Measurements from ENCODE around the gene VARS2.

The VARS2 gene

DNA sequence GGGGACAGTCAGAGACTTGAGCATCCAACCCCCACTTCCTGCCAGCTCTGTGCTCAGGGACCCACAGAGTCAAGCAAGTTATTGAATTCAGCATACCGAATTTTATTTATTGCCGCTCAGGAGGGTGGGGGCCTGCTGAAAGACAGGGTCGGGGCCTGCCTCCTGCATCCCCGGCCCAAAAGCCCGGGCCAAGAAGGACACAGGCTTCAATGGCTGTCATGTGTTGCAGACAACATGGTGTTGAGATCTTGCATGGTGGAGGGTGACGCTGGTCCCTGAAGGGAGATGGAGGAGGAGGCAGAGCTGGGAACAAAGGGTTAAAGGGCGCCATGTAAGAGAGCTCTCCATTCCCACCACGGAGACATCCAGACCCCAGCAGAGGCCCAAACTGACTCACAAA is 17.2 kb downstream of the VARS2 start:
- no peak for DNase-seq

DNA sequence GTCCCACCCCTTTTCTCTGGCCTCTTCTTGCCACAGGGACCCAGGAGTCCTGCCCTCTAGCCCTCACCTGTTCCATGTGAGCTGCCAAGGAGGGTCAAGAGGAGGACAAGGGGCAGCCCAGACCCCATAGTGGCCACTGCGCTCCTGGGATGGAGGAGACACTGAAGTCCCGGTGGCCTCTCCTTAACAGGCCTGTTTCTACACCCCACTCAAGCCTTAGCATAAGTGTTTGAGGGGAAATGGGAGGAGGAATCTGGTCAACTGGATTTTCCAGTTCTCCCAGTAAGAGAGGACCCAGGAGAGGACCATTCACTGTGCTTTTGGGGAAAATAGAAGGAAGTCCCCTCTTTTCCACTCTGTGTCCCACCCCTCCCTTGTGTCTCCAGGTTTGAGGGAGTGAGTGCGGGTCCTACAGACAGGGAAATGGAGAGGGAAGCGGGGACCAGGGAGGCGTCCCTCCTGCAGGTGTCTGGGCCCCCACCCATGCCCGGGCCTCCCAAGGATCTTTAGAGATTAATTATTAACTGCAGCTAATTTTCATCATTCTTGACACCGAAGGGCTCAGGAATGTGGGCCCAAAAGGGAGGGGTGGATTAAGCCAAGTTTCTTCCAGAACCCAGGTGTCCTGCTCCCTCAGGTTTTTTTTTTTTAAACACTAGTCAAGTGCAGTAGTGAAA is 18.1 kb downstream of the VARS2 start, which contains the start of gene SFTA2:
TSS of gene SFTA2 (minus strand) at position 202 of the 677 bp plus-strand sequence. CDS start at position 128, 74 bp downstream.
- no peak for DNase-seq

DNA sequence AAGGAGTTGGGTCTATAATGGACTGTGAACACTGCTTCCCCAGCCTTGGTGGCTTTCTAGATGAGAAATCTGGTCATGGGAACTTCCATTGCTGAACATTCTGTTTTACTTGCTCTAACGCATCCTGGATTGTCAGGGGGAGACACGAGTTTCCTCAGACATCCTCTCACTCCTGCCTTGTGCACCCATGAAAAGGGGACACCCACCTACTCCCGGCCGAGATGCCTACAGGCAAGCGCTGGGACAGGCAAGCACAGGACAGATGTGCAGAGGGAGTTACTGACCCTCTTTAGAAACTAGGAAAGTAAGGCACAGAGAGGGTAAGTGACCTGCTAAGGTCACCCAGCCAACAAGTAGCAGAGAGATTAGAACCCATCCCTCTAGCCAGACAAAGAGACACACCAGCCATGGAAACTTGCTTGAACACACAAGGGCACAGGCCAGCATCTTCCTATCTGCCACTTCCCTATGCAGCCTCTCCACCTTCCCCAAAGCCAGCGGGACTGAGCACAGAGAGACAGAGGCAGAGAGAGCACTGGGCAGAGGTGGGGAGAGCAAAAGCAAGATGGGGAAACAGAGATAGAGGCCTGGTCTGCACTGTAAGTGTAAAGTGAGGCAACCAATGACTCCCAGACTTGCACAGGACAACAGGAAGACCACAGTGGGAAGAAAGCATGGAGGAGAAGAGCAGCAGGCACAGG is 18.8 kb downstream of the VARS2 start:
- DNase-seq: no peak

DNA sequence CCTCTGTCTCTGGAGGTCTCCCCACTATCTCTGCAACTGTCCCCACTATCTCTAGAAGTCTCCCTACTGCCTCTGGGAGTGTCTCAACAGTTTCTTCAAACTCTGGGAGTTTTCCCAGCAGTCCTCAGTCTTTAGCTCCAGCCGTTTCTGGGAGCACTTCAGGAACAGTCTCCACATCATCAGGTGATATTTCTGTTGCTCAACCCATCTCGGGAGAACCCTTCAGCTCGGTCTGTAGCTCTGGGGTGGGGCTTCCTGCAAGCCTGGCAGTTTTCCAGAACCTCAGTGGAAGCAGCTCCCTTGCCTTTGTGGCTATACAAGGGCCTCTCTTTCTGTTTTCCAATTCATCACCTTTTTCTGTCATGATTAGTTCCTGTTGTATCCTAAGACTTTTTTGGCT is 21.0 kb downstream of the VARS2 start:
- DNase-seq: no peak

DNA sequence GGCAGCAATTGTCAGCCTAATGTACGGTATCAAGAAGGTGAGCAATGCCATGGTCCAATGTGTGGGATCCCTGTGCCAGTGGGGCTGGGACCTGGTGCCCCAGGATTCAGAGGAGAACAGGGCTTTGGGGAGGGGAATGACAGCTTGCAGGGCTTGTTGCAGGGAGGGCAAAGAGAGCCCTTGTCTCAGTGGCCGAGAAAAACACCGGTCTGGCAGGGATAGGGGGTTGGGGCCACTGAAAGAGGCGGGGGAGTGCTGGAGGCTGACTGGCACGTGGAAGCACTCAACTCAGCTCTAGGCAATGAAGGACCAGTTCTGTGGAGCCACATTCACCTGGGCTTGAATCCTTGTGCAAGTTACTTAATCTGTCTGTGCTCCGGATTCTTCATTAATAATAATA is 23.2 kb downstream of the VARS2 start:
- DNase-seq: no peak

DNA sequence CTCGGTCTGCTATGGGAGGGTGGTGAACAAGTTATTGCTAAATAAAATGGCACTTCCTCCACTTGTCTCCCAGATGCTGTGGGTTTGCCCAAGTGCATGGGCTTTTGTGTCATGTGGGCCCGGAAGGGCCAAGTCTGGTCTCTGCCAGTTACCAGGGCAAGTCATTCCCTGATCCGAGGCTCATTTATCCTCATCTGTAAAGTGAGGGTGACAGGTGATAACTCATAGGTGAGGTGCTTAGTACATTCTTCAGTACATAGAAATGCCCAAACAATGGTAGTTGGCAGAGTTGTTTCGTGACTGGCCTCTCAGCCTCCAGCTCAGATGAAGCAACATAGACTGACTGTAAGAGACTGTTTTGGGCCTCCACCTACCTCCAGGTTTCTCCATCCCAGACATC is 24.7 kb downstream of the VARS2 start:
- no peak for DNase-seq

DNA sequence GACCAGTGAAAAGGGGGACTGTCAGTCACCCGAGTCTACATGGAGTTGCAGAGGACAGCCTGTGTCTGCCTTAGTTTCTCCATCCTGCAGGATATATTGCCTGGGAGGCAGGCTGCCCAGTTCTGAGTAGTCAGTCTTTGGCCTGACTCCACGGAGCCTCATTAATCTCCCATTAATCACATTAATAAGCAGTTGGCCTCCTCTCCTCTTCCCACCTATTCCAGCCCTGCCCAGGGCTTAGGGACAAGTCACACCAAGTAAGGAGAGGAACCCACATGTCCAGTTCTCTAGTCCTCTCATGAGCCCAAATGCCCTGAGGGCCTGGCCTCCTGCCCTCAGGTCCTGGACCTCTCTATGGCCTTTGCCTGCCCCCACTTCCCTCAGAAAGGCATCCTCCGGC is 25.4 kb downstream of the VARS2 start:
- DNase-seq: no peak

DNA sequence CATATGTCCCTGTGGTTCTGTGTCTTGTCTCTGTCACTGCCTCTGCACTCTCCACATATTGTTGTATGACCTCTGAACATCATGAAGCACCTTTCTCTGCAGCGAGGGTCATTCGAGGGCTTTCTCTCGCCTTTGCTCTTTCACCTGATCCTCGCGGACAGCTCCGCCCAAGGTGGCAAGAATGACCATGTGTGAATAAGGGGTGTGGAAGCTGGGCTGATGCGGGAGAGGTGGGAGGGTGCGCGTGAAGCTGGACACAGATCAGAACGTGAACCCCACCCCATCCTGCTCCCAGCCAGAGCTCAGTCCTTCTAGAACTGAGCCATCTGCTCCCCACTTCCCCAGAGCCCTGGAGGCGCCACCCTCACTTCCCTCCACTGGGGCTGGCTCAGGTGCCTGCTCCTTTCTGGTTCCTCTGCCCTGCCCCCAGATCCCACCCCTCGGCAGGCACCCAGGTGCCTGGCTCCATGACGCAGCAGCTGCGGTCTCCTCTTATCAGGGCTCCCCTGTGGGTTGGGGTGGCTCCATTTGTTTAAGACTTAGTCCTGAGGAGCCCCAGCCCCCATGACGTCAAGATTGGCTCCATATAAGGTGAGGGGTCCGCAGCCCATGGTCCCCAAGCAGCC is 26.4 kb downstream of the VARS2 start, which contains the start of gene MUCL3:
TSS of gene MUCL3 (plus strand) at position 613 of the 626 bp plus-strand sequence. CDS start 27 bp downstream, outside the sequence.
- no peak for DNase-seq

DNA sequence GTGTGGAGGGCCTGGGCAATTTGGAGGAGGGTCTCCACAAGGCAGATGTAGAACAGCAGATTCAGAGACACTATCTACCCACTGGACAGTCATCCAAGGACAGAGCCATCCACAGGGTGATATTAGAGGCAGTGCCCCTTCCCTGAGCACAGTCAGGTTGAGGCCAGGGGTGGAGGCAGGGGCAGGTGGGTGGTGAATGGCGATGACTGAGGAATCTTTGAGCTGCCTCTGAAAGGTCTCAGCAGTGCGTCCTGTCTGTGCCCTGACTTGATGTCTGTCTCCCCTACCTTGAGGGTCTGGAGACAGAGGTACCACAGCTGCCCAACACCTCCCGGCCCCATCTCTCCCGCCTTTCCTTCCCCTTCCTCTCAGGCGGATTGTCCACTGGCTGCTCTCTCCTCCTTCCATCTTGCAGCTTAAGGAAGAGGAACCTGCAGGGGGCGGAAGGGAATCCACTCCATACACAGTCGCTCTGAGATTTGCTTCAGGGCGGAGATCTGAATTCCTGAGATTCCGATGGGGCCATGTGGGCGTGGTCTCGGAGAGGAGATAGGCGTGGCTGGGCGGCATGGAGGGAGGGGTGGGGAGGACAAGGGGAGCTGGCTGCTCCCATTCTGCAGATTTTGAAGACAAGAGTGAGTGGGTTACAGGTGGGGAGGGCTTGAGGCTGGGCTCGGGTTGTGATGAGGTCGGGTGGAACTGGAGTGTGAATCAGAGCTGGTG is 28.5 kb downstream of the VARS2 start:
- peak; percentile 17 to 55 for DNase-seq

DNA sequence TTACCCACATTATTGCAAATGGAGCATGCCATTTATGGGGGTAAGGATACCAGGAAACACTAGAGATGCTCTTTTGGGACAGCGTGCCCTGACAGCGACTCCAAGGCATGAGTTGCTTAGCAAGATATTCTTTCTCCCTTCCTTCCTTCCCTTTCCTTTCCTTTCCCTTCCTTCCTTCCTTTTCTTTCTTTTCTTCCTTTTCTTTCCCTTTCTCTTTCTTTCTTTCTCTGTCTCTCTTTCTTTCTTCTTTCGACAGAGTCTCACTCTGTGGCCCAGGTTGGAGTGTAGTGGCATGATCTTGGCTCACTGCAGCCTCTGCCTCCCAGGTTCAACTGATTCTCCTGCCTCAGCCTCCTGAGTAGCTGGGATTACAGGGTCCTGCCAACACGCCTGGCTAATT is 30.0 kb downstream of the VARS2 start:
- no peak for DNase-seq

DNA sequence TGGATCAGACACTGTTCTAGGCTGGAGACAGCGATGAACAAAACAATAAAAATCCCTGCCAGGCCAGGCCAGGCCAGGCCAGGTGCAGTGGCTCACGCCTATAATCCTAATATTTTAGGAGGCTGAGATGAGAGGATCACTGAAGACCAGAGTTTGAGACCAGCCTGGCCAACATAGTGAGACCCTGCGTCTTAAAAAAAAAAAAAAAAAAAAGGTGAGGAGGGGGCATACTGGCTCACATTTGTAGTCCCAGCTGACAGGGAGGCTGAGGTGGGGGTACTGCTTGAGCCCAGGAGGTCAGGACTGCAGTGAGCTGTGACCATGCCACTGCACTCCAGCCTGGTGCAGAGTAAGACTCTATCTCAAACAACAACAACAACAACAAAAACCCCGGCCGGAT is 31.2 kb downstream of the VARS2 start:
- DNase-seq: no peak

DNA sequence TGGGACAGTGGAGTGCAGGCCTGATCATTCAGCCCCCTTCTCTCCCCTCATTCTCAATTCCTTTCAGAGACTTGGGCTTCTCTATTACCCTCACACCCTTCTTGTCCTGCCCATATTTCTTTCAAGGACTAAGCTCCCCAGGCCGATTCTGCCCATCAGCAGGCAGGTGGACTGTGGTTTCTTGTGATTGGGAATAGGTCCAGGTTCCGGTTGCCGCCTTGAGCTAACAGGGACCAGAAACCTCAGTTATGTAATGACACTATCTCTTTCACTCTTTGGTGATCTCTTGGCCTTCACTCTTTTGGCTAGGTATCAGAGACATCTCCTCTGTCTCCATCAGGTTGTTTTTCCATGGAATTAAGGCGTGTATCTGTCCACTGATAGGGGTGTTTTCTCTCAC is 33.2 kb downstream of the VARS2 start:
- no peak for DNase-seq

DNA sequence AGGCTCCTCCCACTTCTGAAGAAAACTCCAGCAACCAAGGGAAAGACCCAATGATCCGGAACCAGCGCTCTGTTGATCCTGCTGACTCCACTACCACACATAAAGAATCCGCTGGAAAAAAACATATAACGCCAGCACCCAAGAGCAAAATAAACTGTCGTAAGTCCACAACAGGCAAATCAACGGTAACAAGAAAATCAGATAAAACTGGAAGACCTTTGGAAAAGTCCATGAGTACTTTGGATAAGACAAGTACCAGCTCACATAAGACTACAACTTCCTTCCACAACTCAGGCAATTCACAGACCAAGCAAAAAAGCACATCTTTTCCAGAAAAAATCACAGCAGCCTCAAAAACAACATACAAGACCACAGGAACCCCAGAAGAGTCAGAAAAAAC is 34.8 kb downstream of the VARS2 start:
- no peak for DNase-seq

DNA sequence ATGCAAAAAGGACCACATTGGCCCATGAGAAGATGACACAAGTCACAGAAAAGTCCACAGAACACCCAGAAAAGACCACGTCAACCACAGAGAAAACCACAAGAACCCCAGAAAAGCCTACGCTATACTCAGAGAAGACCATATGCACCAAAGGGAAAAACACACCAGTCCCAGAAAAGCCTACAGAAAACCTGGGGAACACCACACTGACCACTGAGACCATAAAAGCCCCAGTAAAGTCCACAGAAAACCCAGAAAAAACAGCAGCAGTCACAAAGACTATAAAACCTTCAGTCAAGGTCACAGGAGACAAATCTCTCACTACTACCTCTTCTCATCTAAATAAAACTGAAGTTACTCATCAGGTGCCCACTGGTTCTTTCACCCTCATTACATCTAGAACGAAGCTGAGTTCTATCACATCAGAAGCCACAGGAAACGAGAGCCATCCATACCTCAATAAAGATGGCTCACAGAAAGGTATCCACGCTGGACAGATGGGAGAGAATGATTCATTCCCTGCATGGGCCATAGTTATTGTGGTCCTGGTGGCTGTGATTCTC is 38.0 kb downstream of the VARS2 start:
- no peak for DNase-seq

DNA sequence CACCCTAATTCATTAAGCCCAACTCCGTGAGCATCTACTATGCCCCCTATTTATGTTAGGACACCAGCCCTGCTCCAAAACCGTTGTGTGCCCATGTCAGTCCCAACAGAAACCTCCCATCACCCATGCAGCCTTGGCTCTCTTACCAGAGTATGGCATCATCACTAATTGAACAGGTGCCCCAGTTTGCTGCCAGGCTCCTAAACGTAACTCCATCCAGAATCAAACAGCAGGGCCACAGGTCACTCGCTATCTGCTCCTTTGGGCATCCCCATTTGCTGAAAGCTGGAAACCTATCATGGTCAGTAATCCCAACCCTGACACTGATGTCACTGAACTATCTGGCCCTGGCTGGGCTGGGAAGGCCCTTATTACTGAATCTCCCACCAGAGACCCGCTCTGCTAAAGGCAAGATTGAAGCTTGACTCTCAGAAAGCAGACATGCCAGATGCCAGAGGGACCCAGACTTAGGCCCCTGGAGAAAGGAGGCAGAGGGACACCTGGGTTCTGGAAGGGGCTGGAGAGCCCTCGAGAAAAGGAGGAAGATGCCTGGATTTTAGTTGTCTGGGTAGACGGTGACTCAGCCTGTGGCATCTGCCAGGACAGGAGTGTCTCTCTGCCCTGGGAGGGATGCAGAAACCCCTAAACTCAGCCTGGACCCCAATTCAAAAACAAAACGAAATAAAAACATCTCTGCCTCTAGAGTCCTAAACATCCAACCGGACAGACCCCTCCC is 40.8 kb downstream of the VARS2 start:
- no peak for DNase-seq

DNA sequence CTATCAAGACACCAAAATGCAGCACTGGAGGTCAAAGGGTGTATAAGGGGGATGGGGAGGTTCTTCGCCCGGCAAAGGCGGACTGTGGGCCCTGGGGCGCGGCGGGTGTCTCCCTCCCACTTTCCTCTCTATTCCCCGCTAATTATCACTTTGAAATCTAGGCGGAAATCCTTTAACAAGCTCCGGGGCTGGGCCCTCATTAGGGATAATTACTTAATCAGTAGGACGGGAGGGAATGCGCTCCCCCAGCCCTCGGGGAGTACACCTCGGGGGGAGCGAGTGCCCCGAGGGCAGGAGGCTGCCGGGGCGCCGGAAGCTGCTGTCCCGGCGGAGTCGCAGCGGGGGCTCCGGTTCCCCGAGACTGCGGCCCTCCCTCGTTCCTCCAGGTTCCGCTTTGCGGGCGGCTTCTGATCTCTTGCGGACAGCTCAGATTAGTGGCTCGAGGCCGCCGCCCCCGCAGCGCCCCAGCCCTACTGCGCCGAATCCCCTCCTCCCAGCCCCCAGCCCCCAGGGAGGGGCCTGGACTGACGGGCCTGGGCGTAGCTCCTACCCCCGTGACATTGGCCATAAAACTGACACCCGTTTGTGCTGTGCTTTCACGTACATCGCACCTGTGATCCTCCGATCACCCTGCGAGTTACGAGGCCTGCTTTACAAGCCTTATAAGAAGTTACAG is 41.5 kb downstream of the VARS2 start:
- peak; percentile 61 to 67 for DNase-seq

DNA sequence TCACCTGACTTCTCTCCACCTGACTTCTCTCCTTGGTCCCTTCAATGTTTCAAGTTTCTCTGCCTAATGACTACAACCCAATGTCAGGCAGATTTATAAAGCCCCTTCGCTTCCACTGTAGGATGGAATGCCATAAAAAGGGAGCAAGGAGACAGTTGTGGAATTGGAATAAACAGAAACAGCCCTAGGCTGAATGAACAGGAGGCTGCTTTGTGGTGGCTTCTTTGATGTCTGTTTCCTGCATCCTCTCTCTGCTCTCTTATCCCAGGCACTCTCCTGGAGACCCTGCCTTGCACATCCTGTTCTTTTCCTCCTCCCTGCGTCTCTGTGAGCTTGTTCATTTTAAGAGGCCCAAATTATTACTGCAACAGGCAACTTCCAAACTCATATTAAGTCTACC is 43.7 kb downstream of the VARS2 start:
- no peak for DNase-seq

DNA sequence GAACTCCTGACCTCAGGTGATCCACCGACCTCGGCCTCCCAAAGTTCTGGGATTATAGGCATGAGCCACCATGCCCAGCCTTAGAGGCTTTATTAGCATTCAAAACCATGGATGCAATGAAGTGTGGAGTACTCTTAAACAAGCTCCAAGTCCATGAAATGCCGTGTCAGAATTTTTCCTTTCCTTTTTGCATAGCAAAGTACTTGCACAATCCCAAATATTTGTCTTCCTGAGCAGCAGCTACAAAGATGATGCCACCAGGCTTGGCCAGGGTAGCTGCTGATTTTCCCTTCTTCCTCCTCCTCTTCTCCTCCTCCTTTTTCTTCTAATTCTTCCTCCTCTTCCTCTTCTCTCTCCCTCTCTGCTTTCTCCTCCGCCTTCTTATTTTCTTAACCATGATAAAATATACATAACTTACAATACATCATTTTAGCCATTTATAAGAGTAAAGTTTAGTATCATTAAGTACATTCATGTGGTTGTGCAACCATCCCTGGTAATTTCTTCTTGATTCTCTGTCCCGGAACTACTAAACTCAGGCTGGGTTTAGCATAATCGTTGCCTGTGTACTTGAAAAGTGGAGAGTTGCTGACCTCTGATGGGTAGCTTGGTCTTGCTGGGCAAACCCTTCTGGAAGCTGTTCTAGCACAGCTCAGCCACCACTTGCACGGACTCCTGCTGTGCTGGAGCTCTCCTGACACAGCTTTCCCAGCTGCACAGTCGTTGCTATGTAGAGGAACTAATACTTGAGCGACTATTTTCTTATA is 47.1 kb downstream of the VARS2 start:
- DNase-seq: peak in 1 of 2 donors; percentile 7

DNA sequence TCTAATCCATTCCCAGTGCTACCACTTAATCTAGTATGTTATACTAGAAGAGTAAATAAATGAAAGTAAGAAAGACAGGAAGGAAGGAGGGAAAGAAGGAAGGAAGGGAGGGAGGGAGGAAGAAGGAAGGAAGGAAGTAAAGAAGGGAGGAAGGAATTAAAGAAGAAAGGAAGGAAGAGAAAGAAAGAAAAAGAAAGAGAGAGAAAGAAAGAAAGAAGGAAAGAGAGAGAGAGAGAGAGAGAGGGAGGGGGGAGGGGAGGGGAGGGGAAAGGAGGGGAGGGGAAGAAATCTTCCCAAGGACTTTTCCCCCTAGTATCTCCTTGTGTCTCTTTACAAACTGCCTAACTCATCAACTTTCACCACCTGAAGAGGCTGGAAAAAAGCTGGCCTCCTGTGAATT is 48.7 kb downstream of the VARS2 start:
- no peak for DNase-seq

DNA sequence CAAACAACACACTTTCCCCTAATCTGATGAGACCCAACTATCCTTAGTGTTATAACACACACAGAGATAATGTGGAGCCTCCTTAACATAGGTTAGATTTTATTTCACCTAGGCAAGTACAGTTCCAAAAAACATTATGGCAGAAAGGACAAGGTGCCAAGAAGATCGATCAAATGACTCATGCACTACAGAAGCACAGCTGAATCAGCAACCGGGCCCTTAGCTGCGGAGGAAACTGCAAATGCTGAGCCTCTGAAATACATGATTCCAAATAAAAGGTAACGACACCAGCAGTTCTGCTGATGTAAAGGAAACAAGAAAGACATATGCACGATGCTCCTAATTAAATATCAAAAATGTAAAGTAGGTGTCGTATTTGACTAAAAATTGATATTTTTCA is 49.6 kb downstream of the VARS2 start:
- no peak for DNase-seq

DNA sequence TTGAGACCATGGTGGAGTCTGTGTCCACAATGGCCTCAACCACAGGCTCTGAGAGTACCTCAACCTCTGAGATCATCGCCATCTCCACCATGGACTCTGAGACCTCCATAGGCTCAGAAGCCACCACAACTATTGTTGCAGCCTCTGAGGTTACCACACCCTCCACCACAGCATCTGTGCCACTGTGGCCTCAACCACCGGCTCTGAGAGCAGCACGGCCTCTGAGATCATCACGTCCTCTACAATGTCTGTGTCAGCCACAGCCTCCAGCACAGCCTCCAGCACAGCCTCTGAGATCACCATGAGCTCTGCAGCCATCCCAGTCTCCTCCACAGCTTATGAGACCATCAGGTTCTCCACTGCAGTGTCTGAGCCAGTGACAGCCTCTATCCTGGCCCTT is 50.0 kb downstream of the VARS2 start:
- no peak for DNase-seq
